T-cell (primary cell): ENCODE measurements around the gene ZBTB5. TPM values are rescaled to one million over a fixed set of nuclear protein-coding genes. Genes with fewer than 3 reads are reported as not detected.
"Not testable (repeated sequence)": the region's sequence is repeated elsewhere in the genome, so short reads cannot be mapped to it uniquely, and the experiment has no call there.

Source experiments
- ATAC-seq, 4 experiments: fragments of 200-7000 bp in 3 of 4; fragments of 150-1000 bp in 1 of 4; cut with Tn5 transposase; replicated peaks in 1 of 4; 1 replicate in 3 of 4; 2 replicates in 1 of 4; pipeline ENCODE4 v1.10.0; 2021; ENCODE audit warnings: moderate library complexity in 3 of 4, mild to moderate bottlenecking in 2 of 4, moderate number of reproducible peaks in 1 of 4
- CTCF ChIA-PET, 2 donors: fragments of 300-600 bp; sonication (Branson Sonifier 250); formaldehyde crosslinking; loops; one replicate each; lab custom pipeline; 2022; ENCODE audit warnings: antibody characterized with exemption in 2 of 2; lab: Charles Lee
- POLR2A ChIA-PET, 2 donors: fragments of 300-600 bp; sonication (Branson Sonifier 250); formaldehyde crosslinking; loops; one replicate each; lab custom pipeline; 2022; ENCODE audit warnings: antibody characterized with exemption in 2 of 2; lab: Charles Lee
- DNase-seq, 35 experiments: peaks; one replicate each; pipeline versions ENCODE4 v3.0.0 to v3.0.0-alpha.2; 2013 to 2023
- H3K27ac ChIP-seq: one replicate; pipeline ENCODE4 v1.5.1; 2013; ENCODE audit warnings: low read length
- H3K27me3 ChIP-seq, 2 experiments: replicated peaks in 1 of 2; 1 replicate in 1 of 2; 2 replicates in 1 of 2; pipeline versions ENCODE4 v1.6.1 to v1.7.0; 2013; ENCODE audit warnings: low read length in 1 of 2, mixed read lengths in 1 of 2; ENCODE audit not compliant: control insufficient read depth in 2 of 2, insufficient read depth in 2 of 2; ENCODE audit errors: extremely low read depth in 1 of 2
- H3K36me3 ChIP-seq, 2 donors: 1 replicate in 1 of 2; 2 replicates in 1 of 2; pipeline versions ENCODE4 v1.6.1 to v1.7.0; 2013; ENCODE audit warnings: low read length in 1 of 2; ENCODE audit not compliant: control insufficient read depth in 2 of 2, insufficient read depth in 1 of 2; ENCODE audit errors: extremely low read depth in 1 of 2
- H3K4me1 ChIP-seq, 2 experiments: 1 replicate in 1 of 2; 2 replicates in 1 of 2; pipeline versions ENCODE4 v1.6.1 to v1.7.0; 2013; ENCODE audit warnings: low read length in 2 of 2, mixed read lengths in 1 of 2; ENCODE audit not compliant: insufficient read depth in 2 of 2, control insufficient read depth in 1 of 2; ENCODE audit errors: extremely low read depth in 1 of 2
- H3K4me3 ChIP-seq, 2 donors: 1 replicate in 1 of 2; 2 replicates in 1 of 2; pipeline versions ENCODE4 v1.5.1 to v1.7.0; 2013; ENCODE audit warnings: mild to moderate bottlenecking in 2 of 2, low read length in 1 of 2, moderate library complexity in 1 of 2; ENCODE audit not compliant: control insufficient read depth in 1 of 2; ENCODE audit errors: extremely low read depth in 1 of 2
- H3K9me3 ChIP-seq: 2 replicates; pipeline ENCODE4 v1.7.0; 2013
- H3K27ac Mint-ChIP-seq, 2 donors: one replicate each; pipeline ENCODE4 v1.8.0; 2020 to 2021; ENCODE audit warnings: mild to moderate bottlenecking in 2 of 2, mixed read lengths in 2 of 2
- H3K27me3 Mint-ChIP-seq, 2 donors: one replicate each; pipeline ENCODE4 v1.8.0; 2021 to 2022; ENCODE audit warnings: mixed read lengths in 2 of 2
- H3K36me3 Mint-ChIP-seq: one replicate; pipeline ENCODE4 v1.8.0; 2021; ENCODE audit warnings: mixed read lengths
- H3K4me1 Mint-ChIP-seq, 3 donors: one replicate each; pipeline ENCODE4 v1.8.0; 2020 to 2022; ENCODE audit warnings: mixed read lengths in 3 of 3, mild to moderate bottlenecking in 1 of 3
- H3K4me3 Mint-ChIP-seq, 3 donors: one replicate each; pipeline ENCODE4 v1.8.0; 2020 to 2022; ENCODE audit warnings: mild to moderate bottlenecking in 3 of 3, mixed read lengths in 3 of 3, moderate library complexity in 3 of 3
- H3K9me3 Mint-ChIP-seq, 3 donors: one replicate each; pipeline ENCODE4 v1.8.0; 2020 to 2022; ENCODE audit warnings: mixed read lengths in 3 of 3
- WGBS: methylation state at CpG from one replicate; pipeline ENCODE4 v1.1.5; 2013; ENCODE audit warnings: missing lambda C conversion rate; ENCODE audit not compliant: insufficient coverage; 5-methylcytosine and 5-hydroxymethylcytosine counted together
- total RNA-seq, 35 experiments: library from RNA in 6 of 35; stranded (reverse) in 6 of 35; fragments of 120-200 nt in 1 of 35; gene quantifications; one replicate each; pipeline versions ENCODE4 v1.2.1 to v1.2.4 and lab custom pipeline; 2013 to 2026

Gene ZBTB5
- total RNA-seq, 5 donors from 2014 or later (not counting 1 experiment from before 2014, with no cell fraction given) = 12.5 to 14.3 (median 13.3) TPM

DNA sequence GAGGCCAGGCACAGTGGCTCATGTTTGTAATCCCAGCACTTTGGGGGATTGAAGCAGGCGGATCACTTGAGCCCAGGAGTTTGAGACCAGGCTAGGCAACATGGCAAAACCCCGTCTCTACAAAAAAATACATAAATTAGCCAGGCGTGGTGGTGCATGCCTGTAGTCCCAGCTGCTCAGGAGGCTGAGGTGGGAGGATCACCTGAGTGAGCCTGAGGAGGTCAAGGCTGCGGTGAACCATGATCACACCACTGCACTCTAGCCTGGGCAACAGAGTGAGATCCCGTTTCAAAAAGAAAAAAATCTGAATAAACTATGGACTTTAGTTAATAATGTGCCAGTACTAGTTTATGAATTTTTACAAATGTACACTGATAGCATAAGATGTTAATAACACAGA is 44.8 kb upstream of the ZBTB5 start:
- WGBS = no CpG with 5 or more reads among the region's 5 CpGs
- H3K27ac Mint-ChIP-seq, H3K9me3 ChIP-seq, H3K27me3 Mint-ChIP-seq, CTCF ChIA-PET, H3K36me3 ChIP-seq, DNase-seq, H3K27me3 ChIP-seq, H3K27ac ChIP-seq, ATAC-seq, H3K4me3 Mint-ChIP-seq, POLR2A ChIA-PET, H3K4me3 ChIP-seq, H3K9me3 Mint-ChIP-seq: not testable (repeated sequence)
- Mint-ChIP-seq H3K4me1 (peaks cover 0 to 17% (median 8%) of the 10 kb centered on the region in 3 donors), H3K36me3 (peaks cover 21% of the 10 kb centered on the region)
- peaks cover 0 to 11% of the 10 kb centered on the region in 2 experiments for H3K4me1 ChIP-seq

DNA sequence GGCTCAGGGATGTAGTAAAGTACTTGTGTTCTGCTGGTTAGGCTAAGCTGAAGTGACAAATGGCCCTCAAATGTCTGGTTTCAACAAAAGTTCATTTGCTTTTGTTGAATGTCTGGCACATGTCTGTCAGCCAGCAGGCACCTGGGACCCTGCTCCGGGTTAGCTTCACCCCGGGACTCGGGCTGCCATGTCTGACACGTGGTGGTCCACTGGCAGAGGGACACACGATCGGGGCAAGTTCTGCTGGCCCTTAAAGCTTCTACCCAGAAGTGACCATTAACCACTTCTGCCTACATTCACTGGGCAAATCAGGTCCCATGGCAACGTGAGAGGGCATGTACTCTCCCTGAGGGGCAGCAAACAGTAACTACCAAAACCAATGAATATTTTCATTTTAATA is 44.3 kb upstream of the ZBTB5 start:
- 94% methylated on average over 3 of the region's 7 CpGs for WGBS
- Mint-ChIP-seq H3K4me3 (no peak overlapping the region), H3K27ac (no peak overlapping the region), H3K4me1 (peaks cover 0 to 21% (median 8%) of the 10 kb centered on the region in 3 donors), H3K9me3 (no peaks in the 10 kb centered on the region), H3K36me3 (peaks cover 20% of the 10 kb centered on the region), H3K27me3 (no peaks in the 10 kb centered on the region)
- POLR2A ChIA-PET = no interaction called here
- Histone ChIP-seq H3K4me1 (peaks cover 0 to 16% of the 10 kb centered on the region in 2 experiments), H3K4me3 (no peak overlapping the region), H3K27me3 (no peaks in the 10 kb centered on the region), H3K36me3 (peaks cover 8 to 9% of the 10 kb centered on the region in 2 donors), H3K9me3 (no peaks in the 10 kb centered on the region), H3K27ac (no peak overlapping the region)
- CTCF ChIA-PET = interaction anchor here in 1 of 2 donors (1.9 kb wide), 1 partner anchor 95 kb away, joined by 6 read pairs; no protein-coding TSS in a partner anchor
- DNase-seq (no peak), ATAC-seq (no peak)

- H3K4me3 Mint-ChIP-seq = no peak overlapping the region
- DNase-seq = peak in 1 of 35 experiments; percentile 36
- H3K27ac Mint-ChIP-seq = no peak overlapping the region
- ChIA-PET POLR2A (no interaction called here), CTCF (interaction anchor here (0.6 to 1.9 kb wide), 4 partner anchors 9 to 118 kb away, joined by 3 to 6 read pairs (median 4); no protein-coding TSS in a partner anchor)
- Histone ChIP-seq H3K27me3 (no peaks in the 10 kb centered on the region), H3K4me1 (peaks cover 0 to 23% of the 10 kb centered on the region in 2 experiments), H3K27ac (no peak overlapping the region), H3K4me3 (no peak overlapping the region), H3K36me3 (peaks cover 8 to 12% of the 10 kb centered on the region in 2 donors), H3K9me3 (no peaks in the 10 kb centered on the region)
- no peaks in the 10 kb centered on the region for H3K27me3 Mint-ChIP-seq
- ATAC-seq = peak in 1 of 4 experiments; percentile 24
- peaks cover 20% of the 10 kb centered on the region for H3K36me3 Mint-ChIP-seq
- 90% methylated on average over 2 of the region's 3 CpGs for WGBS
- H3K4me1 Mint-ChIP-seq = peaks cover 4 to 26% (median 11%) of the 10 kb centered on the region in 3 donors
- H3K9me3 Mint-ChIP-seq = no peaks in the 10 kb centered on the region
These were observed 43.6 kb upstream of the ZBTB5 start for GRCh38 chr9:37508834-37509206.

GRCh38 chr9:37508135-37508833 is 43.0 kb upstream of the ZBTB5 start:
- H3K9me3 Mint-ChIP-seq = no peaks in the 10 kb centered on the region
- WGBS = 94% methylated on average over 3 of the region's 5 CpGs
- ChIA-PET CTCF (interaction anchor here (0.6 to 1.9 kb wide), 4 partner anchors 8 to 118 kb away, joined by 3 to 6 read pairs (median 4); no protein-coding TSS in a partner anchor), POLR2A (no interaction called here)
- H3K27me3 Mint-ChIP-seq = no peaks in the 10 kb centered on the region
- H3K4me1 Mint-ChIP-seq = peaks cover 9 to 31% (median 16%) of the 10 kb centered on the region in 3 donors
- Histone ChIP-seq H3K36me3 (peaks cover 10 to 17% of the 10 kb centered on the region in 2 donors), H3K4me3 (no peak overlapping the region), H3K27ac (no peak overlapping the region), H3K27me3 (no peaks in the 10 kb centered on the region), H3K4me1 (peaks cover 0 to 28% of the 10 kb centered on the region in 2 experiments), H3K9me3 (no peaks in the 10 kb centered on the region)
- peaks cover 25% of the 10 kb centered on the region for H3K36me3 Mint-ChIP-seq
- no peak for DNase-seq
- H3K27ac Mint-ChIP-seq = peak overlapping the region in 1 of 2 donors; percentile 23
- no peak for ATAC-seq
- H3K4me3 Mint-ChIP-seq = no peak overlapping the region

DNA sequence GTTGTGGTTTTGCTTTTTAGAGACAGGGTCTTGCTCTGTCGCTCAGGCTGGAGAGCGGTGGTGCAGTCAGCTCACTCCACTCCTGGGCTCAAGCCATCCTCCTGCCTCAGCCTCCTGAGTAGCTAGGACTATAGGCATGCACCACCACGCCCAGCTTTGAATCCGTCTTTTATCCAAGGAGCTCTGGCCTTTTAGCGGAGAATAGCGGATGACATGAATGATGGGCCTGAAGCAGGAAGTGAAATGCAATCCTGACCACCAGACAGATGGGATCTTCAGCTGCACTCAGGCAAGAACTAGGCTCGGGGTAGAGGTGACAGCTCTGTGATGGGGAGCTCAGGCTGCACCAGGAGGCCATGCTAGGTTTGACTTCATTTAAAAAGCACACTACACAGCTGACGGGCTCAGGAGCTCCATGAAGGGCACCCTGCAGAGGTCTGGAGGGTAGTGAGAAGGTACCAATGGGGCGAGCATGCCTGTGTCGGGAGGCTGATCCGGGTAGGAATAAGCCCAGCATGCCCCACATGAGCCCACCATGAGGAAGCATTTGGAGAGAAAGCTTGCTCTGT is 42.4 kb upstream of the ZBTB5 start:
- Mint-ChIP-seq H3K27ac (peak overlapping the region in 1 of 2 donors; percentile 46), H3K4me1 (peaks cover 15 to 37% (median 21%) of the 10 kb centered on the region in 3 donors), H3K36me3 (peaks cover 31% of the 10 kb centered on the region), H3K4me3 (peak overlapping the region in 1 of 3 donors; percentile 9), H3K9me3 (no peaks in the 10 kb centered on the region), H3K27me3 (no peaks in the 10 kb centered on the region)
- ChIA-PET CTCF (interaction anchor here in 1 of 2 donors (0.6 to 1.9 kb wide), 3 partner anchors 12 to 93 kb away, joined by 3 to 6 read pairs (median 4); no protein-coding TSS in a partner anchor), POLR2A (no interaction called here)
- DNase-seq (no peak), ATAC-seq (no peak)
- H3K4me1 ChIP-seq = peaks cover 0 to 29% of the 10 kb centered on the region in 2 experiments
- H3K27me3 ChIP-seq = no peaks in the 10 kb centered on the region
- no peak overlapping the region for H3K4me3 ChIP-seq
- no peak overlapping the region for H3K27ac ChIP-seq
- no peaks in the 10 kb centered on the region for H3K9me3 ChIP-seq
- peaks cover 14 to 23% of the 10 kb centered on the region in 2 donors for H3K36me3 ChIP-seq
- WGBS = 96% methylated on average over 8 of the region's 11 CpGs

- CTCF ChIA-PET = interaction anchor here in 1 of 2 donors (1.3 kb wide), 1 partner anchor 7 kb away, joined by 3 read pairs; no protein-coding TSS in a partner anchor
- H3K27ac Mint-ChIP-seq = peak overlapping the region; percentile 34 to 71
- H3K27me3 Mint-ChIP-seq = no peaks in the 10 kb centered on the region
- Histone ChIP-seq H3K4me3 (peak overlapping the region in 1 of 2 donors; percentile 25), H3K4me1 (peaks cover 0 to 24% of the 10 kb centered on the region in 2 experiments), H3K36me3 (peaks cover 33 to 48% of the 10 kb centered on the region in 2 donors), H3K27me3 (no peaks in the 10 kb centered on the region), H3K9me3 (no peaks in the 10 kb centered on the region), H3K27ac (peak overlapping the region; percentile 74)
- peaks cover 19 to 41% (median 21%) of the 10 kb centered on the region in 3 donors for H3K4me1 Mint-ChIP-seq
- 86% methylated on average over 1 of the region's 5 CpGs for WGBS
- POLR2A ChIA-PET = interaction anchor here in 1 of 2 donors (1.0 to 1.4 kb wide), 3 partner anchors 18 to 39 kb away, joined by 3 to 4 read pairs (median 4); partner anchors contain the start of genes POLR1E and ZBTB5
- ATAC-seq (no peak), DNase-seq (no peak)
- H3K36me3 Mint-ChIP-seq = peaks cover 55% of the 10 kb centered on the region
- peak overlapping the region in 2 of 3 donors; percentile 47 to 63 for H3K4me3 Mint-ChIP-seq
- no peaks in the 10 kb centered on the region for H3K9me3 Mint-ChIP-seq
These were observed 39.4 kb upstream of the ZBTB5 start for GRCh38 chr9:37504605-37505004.
